A549 (cell line): Measurements from ENCODE around the gene RRBP1. TPM values are rescaled to one million over a fixed set of nuclear protein-coding genes. Genes with fewer than 3 reads are reported as not detected.
A peak's percentile ranks its signal among the peaks of the same experiment; 100 is the strongest.

Experiments used
- ATAC-seq, 2 experiments: fragments of 200-7000 bp in 1 of 2; fragments of >200 bp in 1 of 2; cut with Nextera tagmentation in 1 of 2; cut with Tn5 transposase in 1 of 2; 3 replicates each; pipeline versions ENCODE4 v1.8.0 to v1.9.1; 2018 to 2020; ENCODE audit warnings: mild to moderate bottlenecking in 1 of 2, moderate library complexity in 1 of 2
- CTCF ChIA-PET: fragments of 300-600 bp; sonication (Branson Sonifier 250); formaldehyde crosslinking; extraction: SDS; loops from one replicate; lab custom pipeline; 2021; ENCODE audit warnings: antibody characterized with exemption, inconsistent platforms; lab: Yijun Ruan, JAX
- POLR2A ChIA-PET: fragments of 350-600 bp; formaldehyde crosslinking; extraction: SDS; loops from one replicate; lab custom pipeline; 2021; ENCODE audit warnings: antibody characterized with exemption, inconsistent platforms; lab: Yijun Ruan, JAX
- DNase-seq, 2 experiments: peaks; one replicate each; pipeline versions ENCODE4 v3.0.0 to v3.0.0-alpha.2; 2011 to 2016; ENCODE audit warnings: low read depth in 1 of 2, low spot score in 1 of 2
- FAIRE-seq: peaks from 2 replicates; lab custom pipeline; 2011; peaks lifted over from hg19 to GRCh38; lab: Jason Lieb, UNC
- H3K27ac ChIP-seq, 2 experiments: fragments of >200 bp; sonication (Bioruptor Twin); formaldehyde crosslinking; 3 replicates each; pipeline ENCODE4 v1.5.1; 2016 to 2017
- H3K4me1 ChIP-seq: fragments of >200 bp; sonication (Bioruptor Twin); formaldehyde crosslinking; 3 replicates; pipeline ENCODE4 v1.6.1; 2016
- H3K4me2 ChIP-seq: fragments of >200 bp; sonication (Bioruptor Twin); formaldehyde crosslinking; 3 replicates; pipeline ENCODE4 v1.6.1; 2016
- H3K4me3 ChIP-seq: fragments of >200 bp; sonication (Bioruptor Twin); formaldehyde crosslinking; 3 replicates; pipeline ENCODE4 v1.5.1; 2016
- H3K9me3 ChIP-seq: fragments of >200 bp; sonication (Bioruptor Twin); formaldehyde crosslinking; 3 replicates; pipeline ENCODE4 v1.6.1; 2016
- BCL3 ChIP-seq: fragments of >200 bp; sonication (Bioruptor Twin); formaldehyde crosslinking; IDR thresholded peaks from 3 replicates; pipeline ENCODE4 v1.6.1; 2016
- BHLHE40 ChIP-seq: IDR thresholded peaks from 2 replicates; pipeline ENCODE4 v1.6.1; 2012; ENCODE audit warnings: low read depth, low read length, inconsistent platforms
- CTCF ChIP-seq: fragments of >200 bp; sonication (Bioruptor Twin); formaldehyde crosslinking; IDR thresholded peaks from 3 replicates; pipeline ENCODE4 v1.5.1; 2016
- EHF ChIP-seq: fragments of 250-450 bp; sonication (Bioruptor Pico); IDR thresholded peaks from 2 replicates; pipeline ENCODE4 v1.5.0; 2020; ENCODE audit warnings: mild to moderate bottlenecking
- EHMT2 ChIP-seq: fragments of 200-600 bp; sonication (generic); IDR thresholded peaks from 2 replicates; pipeline ENCODE4 v1.6.1; 2016; ENCODE audit warnings: antibody characterized with exemption, low read depth, mild to moderate bottlenecking, moderate library complexity
- FOSL2 ChIP-seq, 2 experiments: fragments of 450-650 bp in 1 of 2; fragments of >200 bp in 1 of 2; sonication (Bioruptor Twin) in 1 of 2; formaldehyde crosslinking; IDR thresholded peaks; 2 replicates each; pipeline versions ENCODE4 v1.5.0 to v1.6.1; 2016 to 2020; ENCODE audit warnings: mild to moderate bottlenecking in 1 of 2, moderate library complexity in 1 of 2
- FOXS1 ChIP-seq: fragments of 250-450 bp; sonication (Bioruptor Pico); IDR thresholded peaks from 2 replicates; pipeline ENCODE4 v1.5.0; 2020; ENCODE audit warnings: mild to moderate bottlenecking, moderate library complexity
- HEYL ChIP-seq: fragments of 250-450 bp; sonication (Bioruptor Pico); IDR thresholded peaks from 2 replicates; pipeline ENCODE4 v1.8.0; 2021; ENCODE audit warnings: mild to moderate bottlenecking, moderate library complexity
- HMGXB4 ChIP-seq: fragments of 250-450 bp; sonication (Bioruptor Pico); IDR thresholded peaks from 2 replicates; pipeline ENCODE4 v1.5.0; 2021; ENCODE audit warnings: mild to moderate bottlenecking, moderate library complexity, borderline replicate concordance
- HOXB13 ChIP-seq: fragments of 250-450 bp; sonication (Bioruptor Pico); IDR thresholded peaks from 2 replicates; pipeline ENCODE4 v1.5.0; 2020; ENCODE audit warnings: low read depth, mild to moderate bottlenecking, moderate library complexity
- NPAS2 ChIP-seq: fragments of 250-450 bp; sonication (Bioruptor Pico); IDR thresholded peaks from 2 replicates; pipeline ENCODE4 v1.8.0; 2022; ENCODE audit warnings: mild to moderate bottlenecking, moderate library complexity, borderline replicate concordance
- PBX3 ChIP-seq: IDR thresholded peaks from 2 replicates; pipeline ENCODE4 v1.6.1; 2012
- RAD21 ChIP-seq, 2 experiments: fragments of >200 bp in 1 of 2; sonication (Bioruptor Twin) in 1 of 2; formaldehyde crosslinking in 1 of 2; IDR thresholded peaks in 1 of 2; conservative IDR thresholded peaks in 1 of 2; 2 replicates in 1 of 2; 3 replicates in 1 of 2; pipeline ENCODE4 v1.6.1; 2012 to 2018; ENCODE audit warnings: inconsistent platforms in 1 of 2
- SMC3 ChIP-seq: fragments of >200 bp; sonication (Bioruptor Twin); formaldehyde crosslinking; IDR thresholded peaks from 3 replicates; pipeline ENCODE4 v1.6.1; 2018; ENCODE audit warnings: inconsistent platforms
- SREBF2 ChIP-seq: fragments of 450-650 bp; IDR thresholded peaks from 2 replicates; pipeline ENCODE4 v1.6.1; 2014; ENCODE audit warnings: mild to moderate bottlenecking, moderate library complexity
- TFCP2L1 ChIP-seq: fragments of 250-450 bp; sonication (Bioruptor Pico); IDR thresholded peaks from 2 replicates; pipeline ENCODE4 v1.5.0; 2021; ENCODE audit warnings: mild to moderate bottlenecking
- ZC3H11A ChIP-seq: fragments of 450-650 bp; IDR thresholded peaks from 2 replicates; pipeline ENCODE4 v1.6.1; 2014; ENCODE audit warnings: antibody characterized with exemption, mild to moderate bottlenecking
- WGBS: methylation state at CpG from one replicate; pipeline ENCODE4 v1.1.6; 2017; ENCODE audit errors: missing lambda C conversion rate; 5-methylcytosine and 5-hydroxymethylcytosine counted together
- polyA plus RNA-seq, 4 experiments: library from polyadenylated mRNA; depleted of rRNA in 3 of 4; stranded (reverse); fragments of >200 nt; fragmentation: RNase III in 1 of 4; extraction: RNeasy Plus Mini Kit Qiagen cat#74134 plus additional on column Dnase treatment in 1 of 4; gene quantifications; 2 replicates in 3 of 4; 3 replicates in 1 of 4; pipeline ENCODE4 v1.2.3, GENCODE V29; 2011 to 2017

RRBP1 gene
- polyA plus RNA-seq, 2 of the 4 experiments (the other 2 are of a cell fraction) = 51.6 to 79.6 TPM

GRCh38 chr20:17617212-17617867, 64.7 kb downstream of the RRBP1 start:
- peaks cover 12% of the 10 kb centered on the region; the same call in 2 of the 3 replicates for H3K4me1 ChIP-seq
- ATAC-seq = peak; percentile 64 to 72
- POLR2A ChIA-PET = no interaction called here
- CTCF ChIA-PET = interaction anchor here (0.7 to 20.6 kb wide), 42 partner anchors 7 to 379 kb away, joined by 3 to 501 read pairs (median 6); partner anchors contain the start of genes BFSP1 and DSTN
- H3K9me3 ChIP-seq = no peaks in the 10 kb centered on the region
- no peak for FAIRE-seq
- no peak overlapping the region for H3K4me2 ChIP-seq
- peak; percentile 87 for TF ChIP-seq CTCF
- TF ChIP-seq HMGXB4 = no peak
- peak; percentile 97 to 99 for TF ChIP-seq RAD21 (conservative IDR thresholded peaks at IDR 0.05 in 1 of 2, IDR thresholded peaks at IDR 0.05 in 1 of 2)
- TF ChIP-seq SMC3 = peak; percentile 99
- peak; percentile 74 to 83 for DNase-seq
- H3K27ac ChIP-seq = no peak overlapping the region
- WGBS = 51% methylated on average over 15 of the region's 15 CpGs
- H3K4me3 ChIP-seq = no peak overlapping the region

GRCh38 chr20:17616480-17617211, 65.4 kb downstream of the RRBP1 start:
- Histone ChIP-seq H3K4me1 (peaks cover 14% of the 10 kb centered on the region; the same call in 2 of the 3 replicates), H3K4me3 (no peak overlapping the region), H3K9me3 (no peaks in the 10 kb centered on the region), H3K27ac (no peak overlapping the region), H3K4me2 (no peak overlapping the region)
- no peak for FAIRE-seq
- ATAC-seq = no peak
- WGBS = 86% methylated on average over 22 of the region's 22 CpGs
- TF ChIP-seq ZC3H11A (no peak), PBX3 (no peak), BHLHE40 (no peak), HOXB13 (no peak), EHMT2 (no peak), FOSL2 (IDR thresholded peaks at IDR 0.05) (no peak), FOSL2 (CRISPR knock-in tag; IDR thresholded peaks at IDR 0.05) (no peak), SREBF2 (no peak), EHF (CRISPR knock-in tag) (no peak), TFCP2L1 (CRISPR knock-in tag) (no peak), FOXS1 (CRISPR knock-in tag) (no peak), BCL3 (no peak), NPAS2 (CRISPR knock-in tag) (no peak), HEYL (CRISPR knock-in tag) (no peak)
- POLR2A ChIA-PET = interaction anchor here (1.1 kb wide), 1 partner anchor 47 kb away, joined by 5 read pairs; the partner anchor contains the start of gene DSTN
- CTCF ChIA-PET = interaction anchor here (0.7 to 20.6 kb wide), 32 partner anchors 9 to 380 kb away, joined by 3 to 501 read pairs (median 8); partner anchors contain the start of genes BFSP1 and DSTN
- no peak for DNase-seq
